SH-SY5Y (cell line): ENCODE measurements around the gene INO80B.

Experiments used
- GATA2 ChIP-seq: IDR thresholded peaks from 2 replicates; pipeline ENCODE4 v1.6.1; 2011; ENCODE audit warnings: mild to moderate bottlenecking, low read depth, low read length
- GATA3 ChIP-seq: IDR thresholded peaks from 2 replicates; pipeline ENCODE4 v1.6.1; 2011; ENCODE audit warnings: low read depth, mild to moderate bottlenecking, low read length, moderate library complexity

DNA sequence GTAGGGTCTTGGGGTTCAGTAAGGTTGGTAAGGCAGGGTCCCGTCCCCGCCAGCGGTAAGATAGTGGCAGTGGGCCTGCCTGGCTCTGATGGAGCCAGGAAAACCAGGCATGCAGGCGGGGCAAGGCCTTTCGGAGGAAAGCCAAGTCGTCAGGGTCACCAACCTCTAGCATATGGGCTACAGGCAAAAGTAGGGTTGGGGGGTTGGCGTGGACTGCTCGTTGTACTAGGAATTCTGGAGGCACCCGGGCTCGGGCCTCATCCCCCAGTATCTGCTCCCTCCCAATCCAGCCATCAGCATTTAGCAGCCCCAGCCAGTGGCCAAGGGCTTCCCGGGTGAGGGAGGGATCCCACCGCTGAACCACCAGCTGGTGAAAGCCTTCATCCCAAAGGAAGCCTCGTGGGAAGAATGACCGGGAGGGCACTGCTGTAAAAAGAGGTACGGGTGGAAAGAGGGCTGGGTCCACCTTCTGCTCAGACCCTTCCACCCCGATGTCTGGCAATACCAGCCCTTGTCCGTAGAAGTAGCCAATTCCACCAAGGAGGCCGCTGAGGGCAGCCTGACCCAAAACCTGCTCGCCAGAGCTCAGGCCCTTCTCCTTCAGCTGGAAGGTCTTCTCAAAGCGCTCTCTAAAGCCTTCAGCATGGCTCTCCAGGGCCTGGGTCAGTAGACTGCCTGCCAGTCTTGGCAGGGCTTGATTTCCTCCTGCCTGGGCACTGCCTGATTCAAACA, 7.3 kb downstream of the INO80B start:
- TF ChIP-seq GATA2 = no peak
- no peak for TF ChIP-seq GATA3
